Activated CD8-positive, alpha-beta memory T cell treated with anti-CD3 and anti-CD28 coated beads, Interleukin-2, amount 50 U/mL, for 4 hours (primary cell): ENCODE results near the gene GPX6.
"Not testable (repeated sequence)": the region's sequence is repeated elsewhere in the genome, so short reads cannot be mapped to it uniquely, and the experiment has no call there.

Experiments
- DNase-seq: peaks from one replicate; pipeline ENCODE4 v3.0.0-alpha.2; 2020

Gene GPX6

DNA sequence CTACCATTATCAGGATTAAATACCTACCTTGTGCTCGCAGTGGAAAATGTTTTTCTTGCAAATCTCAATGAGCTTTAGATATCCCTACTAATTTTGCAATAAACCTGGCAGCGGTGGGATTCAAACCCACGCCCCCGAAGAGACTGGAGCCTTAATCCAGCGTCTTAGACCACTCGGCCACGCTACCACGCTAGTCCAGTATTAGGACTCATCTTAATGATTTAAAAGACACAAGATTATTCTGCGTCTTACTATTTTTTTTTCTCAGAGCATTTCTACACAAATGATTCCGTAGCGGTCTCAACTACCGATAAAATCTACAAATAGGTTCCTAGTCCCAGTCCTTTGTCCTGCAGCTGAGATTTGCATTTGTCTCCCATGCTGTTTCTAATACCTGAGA, 37.1 kb downstream of the GPX6 start:
- DNase-seq: no peak

DNA sequence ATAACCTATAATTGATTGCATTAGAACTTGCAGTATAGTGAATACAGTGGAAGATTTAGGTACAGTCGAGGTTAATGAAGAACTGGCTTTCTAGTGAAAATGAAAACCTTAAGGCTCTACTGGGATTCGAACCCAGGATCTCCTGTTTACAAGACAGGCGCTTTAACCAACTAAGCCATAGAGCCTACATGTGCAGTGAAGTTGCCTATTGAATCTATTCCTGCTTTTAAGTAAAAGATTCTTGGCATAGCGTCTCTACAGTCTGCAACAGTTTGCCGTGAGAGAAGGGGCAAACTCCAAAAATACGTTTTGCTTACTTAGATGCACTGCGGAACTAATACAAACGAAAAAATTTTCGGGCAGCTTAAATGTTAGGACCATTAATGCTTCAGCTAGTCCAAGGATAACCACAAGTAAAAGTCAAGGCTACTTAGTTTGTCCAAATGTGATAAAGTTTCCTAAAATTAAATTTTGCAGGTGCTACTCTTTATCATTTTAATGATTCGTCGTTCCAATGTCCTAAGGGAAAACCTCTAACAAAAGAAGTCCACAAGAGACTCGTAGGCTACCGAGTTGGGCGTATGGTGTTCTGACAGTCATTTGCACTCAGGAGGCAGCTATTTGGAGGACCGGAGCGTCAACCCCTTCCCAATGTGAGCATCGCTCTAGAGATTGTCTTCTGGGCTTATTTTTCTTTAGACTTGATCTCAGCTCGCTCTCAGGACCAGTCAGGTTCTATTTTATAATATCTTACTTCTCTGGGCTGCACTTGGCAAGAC, 41.0 kb downstream of the GPX6 start:
- no peak for DNase-seq

DNA sequence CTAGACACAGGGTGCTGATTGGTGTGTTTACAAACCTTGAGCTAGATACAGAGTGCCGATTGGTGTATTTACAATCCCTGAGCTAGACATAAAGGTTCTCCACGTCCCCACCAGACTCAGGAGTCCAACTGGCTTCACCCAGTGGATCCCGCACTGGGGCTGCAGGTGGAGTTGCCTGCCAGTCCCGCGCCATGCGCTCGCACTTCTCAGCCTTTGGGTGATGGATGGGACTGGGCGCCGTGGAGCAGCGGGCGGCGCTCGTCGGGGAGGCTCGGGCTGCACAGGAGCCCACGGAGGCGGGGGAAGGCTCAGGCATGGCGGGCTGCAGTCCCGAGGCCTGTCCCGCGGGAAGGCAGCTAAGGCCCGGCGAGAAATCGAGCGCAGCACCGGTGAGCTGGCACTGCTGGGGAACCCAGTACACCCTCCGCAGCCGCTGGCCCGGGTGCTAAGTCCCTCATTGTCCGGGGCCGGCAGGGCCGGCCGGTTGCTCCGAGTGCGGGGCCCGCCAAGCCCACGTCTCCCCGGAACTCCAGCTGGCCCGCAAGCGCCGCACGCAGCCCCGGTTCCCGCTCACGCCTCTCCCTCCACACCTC, 46.3 kb downstream of the GPX6 start:
- not testable (repeated sequence) for DNase-seq

DNA sequence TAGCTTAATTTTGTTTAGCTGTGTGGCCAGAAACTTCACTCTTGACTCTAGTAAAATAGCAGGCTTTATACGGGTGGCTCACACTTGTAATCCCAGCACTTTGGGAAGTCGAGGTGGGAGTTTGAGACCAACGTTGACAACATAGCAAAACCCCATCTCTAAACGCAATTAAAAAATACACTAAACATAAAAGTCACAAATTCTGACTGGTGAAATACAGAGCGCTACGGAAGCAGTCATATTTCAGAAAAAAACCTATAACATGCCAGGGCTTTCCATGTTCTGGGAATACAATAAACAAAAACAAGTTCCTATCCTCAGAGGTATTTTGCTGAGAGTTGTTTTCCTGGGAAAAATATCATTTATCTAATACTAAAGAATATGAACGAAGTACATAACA, 47.5 kb downstream of the GPX6 start:
- DNase-seq: no peak

DNA sequence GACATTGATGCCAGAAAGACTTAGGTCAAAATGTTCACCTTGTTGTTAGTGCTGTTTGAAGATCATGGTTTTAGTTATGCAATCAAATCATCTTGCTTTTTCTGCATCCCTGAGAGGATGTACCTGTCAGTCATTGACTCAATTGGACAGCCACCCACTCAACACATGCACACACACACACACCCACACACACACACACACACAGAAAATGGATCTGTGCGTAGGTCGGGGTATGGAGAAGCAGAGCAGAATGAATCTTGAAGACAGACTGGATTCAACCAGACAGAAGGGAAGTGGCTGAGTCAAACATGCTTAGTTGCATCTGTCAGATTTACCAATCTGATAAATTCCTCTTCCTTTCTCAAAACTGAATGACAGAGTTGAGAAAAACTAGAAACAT, 53.2 kb downstream of the GPX6 start:
- DNase-seq: no peak

DNA sequence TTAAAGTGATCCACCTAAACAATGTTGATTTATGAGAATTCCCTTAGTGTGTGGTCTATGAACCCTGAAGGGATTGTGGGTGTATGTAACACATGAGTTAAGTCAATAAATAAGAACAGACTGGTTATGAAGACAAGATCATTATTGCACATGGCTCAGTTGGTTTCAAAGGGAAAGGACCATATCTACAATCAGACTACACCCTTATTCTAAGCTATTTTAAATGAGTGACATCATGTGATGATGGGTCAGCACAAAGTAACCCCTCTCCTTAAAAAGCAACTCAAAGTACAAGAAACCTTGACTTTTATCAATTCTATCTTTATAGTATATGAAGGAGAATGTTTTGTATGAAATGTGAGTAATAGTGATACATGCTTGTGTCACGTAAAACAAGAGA, 57.0 kb downstream of the GPX6 start:
- DNase-seq: no peak
